Left hindlimb (tissue), 1 donor: ENCODE results near the gene KCNIP4.

Experiments
- DNase-seq: peaks from one replicate; pipeline ENCODE4 v3.0.0-alpha.2; 2018

The KCNIP4 gene

GRCh38 chr4:20901851-20902250, 1046.7 kb downstream of the KCNIP4 start:
- DNase-seq: no peak

- no peak for DNase-seq
Measured at GRCh38 chr4:20899591-20899990, 1049.0 kb downstream of the KCNIP4 start.

DNA sequence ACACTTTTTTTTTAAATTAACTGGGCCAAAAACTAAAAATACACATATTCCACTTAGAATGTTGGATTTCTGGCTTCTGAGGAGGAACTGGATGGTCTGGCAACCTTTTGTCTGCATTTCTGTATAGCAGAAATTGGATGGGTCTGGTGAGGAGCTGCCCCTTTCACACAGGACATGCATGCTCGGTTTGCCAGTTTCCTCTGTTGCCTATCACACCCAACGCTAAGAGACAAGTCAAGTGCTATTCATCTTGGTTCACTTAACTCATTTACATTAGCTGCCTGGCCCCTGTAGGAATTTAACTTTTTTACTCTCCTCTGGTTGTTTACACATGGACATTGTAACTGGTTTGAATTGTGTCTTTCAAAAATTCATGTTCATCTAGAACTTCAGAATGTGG, 1052.6 kb downstream of the KCNIP4 start:
- no peak for DNase-seq

DNA sequence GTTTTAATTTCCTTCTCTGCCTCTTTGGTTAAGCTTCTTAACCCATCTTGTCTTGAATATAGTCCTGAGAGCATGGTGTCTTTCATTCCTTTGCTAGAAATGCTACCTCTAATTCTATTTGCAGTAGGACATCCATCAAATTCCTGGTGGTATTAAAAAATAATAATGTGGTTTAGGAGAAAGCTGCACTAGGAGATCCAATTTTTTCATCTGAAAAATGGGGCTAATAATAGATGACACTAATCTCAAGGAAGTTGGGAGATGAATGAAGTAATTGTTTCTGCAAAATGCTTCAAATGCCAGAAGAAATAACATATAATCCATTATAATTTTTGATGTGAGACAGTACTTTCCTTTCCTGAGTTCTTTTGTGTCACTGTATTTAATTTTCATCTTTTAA, 1053.4 kb downstream of the KCNIP4 start:
- no peak for DNase-seq

DNA sequence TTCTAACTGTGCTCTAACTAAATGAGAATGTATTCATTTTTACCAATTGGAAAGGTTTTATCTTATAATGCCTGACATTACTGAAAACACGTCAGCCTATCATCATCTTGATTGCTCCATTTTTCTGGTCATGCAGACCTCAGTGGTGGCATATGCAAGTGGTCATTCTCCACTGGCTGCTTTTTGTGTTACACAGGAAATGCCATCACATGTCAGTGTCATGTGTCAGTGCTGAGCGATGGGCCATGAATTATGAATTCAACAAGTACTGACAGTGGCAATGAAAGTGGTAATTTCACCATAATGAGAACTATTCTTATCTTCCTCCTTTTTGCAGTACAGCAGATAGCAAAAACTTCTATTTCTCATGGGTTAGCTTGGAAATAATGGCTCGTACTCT, 1057.8 kb downstream of the KCNIP4 start:
- no peak for DNase-seq

- DNase-seq: no peak
Measured at GRCh38 chr4:20889901-20890300, 1058.7 kb downstream of the KCNIP4 start.

GRCh38 chr4:20883677-20884076, 1064.9 kb downstream of the KCNIP4 start:
- no peak for DNase-seq

DNA sequence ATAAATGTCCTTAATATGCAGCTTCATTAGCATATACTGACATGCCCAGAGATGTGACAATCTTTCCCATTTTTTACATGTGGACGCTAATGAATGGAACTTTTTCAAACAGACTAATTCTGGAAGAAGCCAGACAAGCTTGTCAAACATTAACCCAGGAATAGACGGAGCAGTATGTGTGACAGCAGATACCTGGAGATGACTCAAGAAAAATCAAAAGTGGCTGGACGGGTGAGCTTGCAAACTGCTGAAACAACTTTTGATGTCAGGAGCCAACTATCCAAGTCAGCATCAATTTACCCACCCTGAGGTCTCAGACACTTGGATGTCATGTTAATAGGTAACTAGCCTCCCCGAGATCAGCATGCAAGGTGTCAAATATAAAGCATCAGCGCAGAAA, 1065.3 kb downstream of the KCNIP4 start:
- no peak for DNase-seq

DNA sequence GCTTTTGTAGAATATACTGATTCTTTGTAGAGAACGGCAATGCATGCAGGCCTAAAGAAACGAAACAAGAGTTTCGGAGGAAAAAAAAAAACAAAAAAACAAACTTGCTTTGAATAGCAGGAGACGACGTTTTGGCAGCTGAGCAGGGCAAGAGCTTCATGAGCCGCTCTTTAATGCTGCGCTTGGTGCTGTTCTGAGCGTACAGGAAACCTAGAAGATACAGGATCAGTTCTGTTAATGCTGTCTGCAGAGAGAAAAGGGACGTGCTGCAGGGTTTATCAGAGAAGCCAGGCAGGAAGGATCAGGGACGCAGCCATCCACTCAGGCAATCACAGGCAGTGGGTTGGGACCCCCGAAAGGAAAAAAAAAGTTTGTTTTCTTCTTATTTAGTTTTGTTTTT, 1066.1 kb downstream of the KCNIP4 start:
- no peak for DNase-seq

- no peak for DNase-seq
Measured at GRCh38 chr4:20881658-20882057, 1066.9 kb downstream of the KCNIP4 start.

GRCh38 chr4:20878806-20879205, 1069.8 kb downstream of the KCNIP4 start:
- DNase-seq: no peak

DNA sequence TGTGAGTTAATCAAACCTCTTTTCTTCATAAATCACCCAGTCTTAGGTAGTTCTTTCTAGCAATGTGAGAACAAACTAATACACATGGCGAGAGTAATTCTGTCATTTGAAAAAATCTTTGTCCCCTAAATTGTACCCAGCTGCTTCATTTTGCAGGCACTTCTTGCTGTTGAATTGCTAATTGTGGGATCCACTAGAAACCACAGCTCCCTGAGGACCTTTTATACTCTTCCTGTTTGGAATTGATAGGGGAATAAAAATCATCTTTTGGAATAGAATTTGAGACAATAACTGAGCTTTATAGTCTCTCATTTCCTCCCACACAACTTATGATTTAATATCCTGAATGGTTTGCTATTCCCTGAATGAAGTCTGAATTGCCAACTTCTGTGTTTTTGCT, 1078.1 kb downstream of the KCNIP4 start:
- DNase-seq: no peak

DNA sequence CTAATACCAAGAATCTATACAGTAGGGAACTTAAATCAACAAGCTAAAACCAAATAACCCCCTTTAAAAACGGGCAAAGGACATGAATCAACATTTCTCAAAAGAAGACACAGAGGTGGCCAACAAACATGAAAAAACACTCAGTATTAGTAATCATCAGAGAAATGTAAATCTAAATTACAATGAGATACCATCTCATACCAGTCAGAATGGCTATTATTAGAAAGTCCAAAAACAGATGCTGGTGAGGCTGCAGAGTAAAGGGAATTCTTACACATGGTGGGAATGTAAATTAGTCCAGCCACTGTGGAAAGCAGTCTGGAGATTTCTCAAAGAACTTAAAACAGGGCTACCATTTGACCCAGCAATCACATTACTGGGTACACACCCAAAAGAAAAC, 1080.5 kb downstream of the KCNIP4 start:
- DNase-seq: no peak

GRCh38 chr4:20860878-20861277, 1087.7 kb downstream of the KCNIP4 start:
- no peak for DNase-seq

DNA sequence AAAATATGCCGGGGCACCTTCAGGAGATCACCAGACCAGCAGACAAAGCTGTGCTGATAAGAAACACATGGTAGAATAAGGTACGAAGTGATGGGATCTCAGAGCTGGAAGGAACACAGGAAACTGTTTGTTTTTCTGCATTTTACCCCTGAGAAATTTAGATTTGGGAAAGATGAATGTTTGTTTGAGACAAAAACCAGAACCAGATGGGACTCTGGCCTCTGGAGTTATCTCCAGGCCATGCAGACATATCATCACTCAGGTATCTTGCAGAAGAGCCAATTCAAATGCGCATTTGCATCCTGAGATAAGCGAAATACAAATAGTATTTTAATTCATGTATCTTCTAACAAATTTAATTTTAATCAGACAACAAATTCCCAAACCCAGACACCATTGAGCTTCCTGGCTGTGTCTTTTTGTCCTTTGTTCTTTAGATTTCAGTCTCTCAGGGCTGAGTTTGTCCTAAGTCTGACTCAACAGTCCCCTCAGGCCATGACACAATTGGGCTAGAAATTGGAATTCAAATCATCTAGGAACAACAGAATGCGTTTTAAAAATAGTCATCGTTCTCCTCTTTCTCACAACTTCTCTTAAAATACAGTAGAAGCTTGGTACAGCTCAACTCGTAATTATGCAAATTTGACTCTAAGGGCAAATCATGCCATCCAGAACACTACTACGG, 1089.3 kb downstream of the KCNIP4 start:
- no peak for DNase-seq

DNA sequence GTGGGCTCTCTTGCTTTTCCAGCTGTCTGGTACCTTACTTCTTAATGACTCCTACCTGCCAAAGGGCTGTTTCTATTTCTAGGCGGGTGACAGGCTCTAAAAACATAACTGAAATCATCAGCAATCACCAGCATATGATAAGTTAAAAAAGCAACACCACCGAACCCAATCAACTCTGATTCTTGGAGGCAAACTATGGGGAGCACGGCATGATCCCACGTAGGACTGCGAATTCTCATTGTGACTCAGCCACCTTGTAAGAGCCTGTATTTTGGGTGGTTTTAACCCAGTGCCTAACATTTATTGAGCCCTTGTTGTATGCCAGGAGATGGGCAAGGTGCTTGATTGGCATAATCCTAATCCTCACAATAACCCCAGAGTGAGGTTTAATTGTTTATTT, 1091.5 kb downstream of the KCNIP4 start:
- no peak for DNase-seq

DNA sequence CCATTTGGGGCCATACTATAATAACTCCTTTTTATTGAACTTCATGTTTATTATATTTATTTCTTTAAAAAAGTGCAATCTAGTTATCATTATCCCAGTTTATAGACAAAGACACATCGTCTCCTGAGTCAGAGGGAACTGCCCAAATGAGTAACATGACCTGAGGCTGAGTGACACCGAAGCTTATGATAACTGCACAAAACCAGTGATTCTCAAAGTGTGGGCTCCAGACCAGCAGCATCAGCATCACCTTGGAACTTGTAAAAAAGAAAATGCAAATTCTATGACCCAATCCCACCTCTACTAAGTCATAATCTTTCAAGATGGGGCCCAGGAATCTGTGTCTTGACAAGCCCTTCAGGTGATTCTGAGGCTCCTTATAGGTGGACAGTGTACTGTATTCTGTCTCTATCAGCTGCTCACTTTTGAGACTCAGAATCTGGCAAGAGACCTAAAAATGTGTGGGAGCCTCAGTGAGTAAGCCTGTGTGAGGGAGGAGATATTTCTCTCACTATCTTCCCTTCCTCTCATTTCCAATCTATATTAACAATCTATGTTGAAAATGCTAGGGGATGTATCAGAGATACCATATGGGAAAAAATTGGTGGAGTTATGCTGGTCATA, 1101.3 kb downstream of the KCNIP4 start:
- DNase-seq: no peak

DNA sequence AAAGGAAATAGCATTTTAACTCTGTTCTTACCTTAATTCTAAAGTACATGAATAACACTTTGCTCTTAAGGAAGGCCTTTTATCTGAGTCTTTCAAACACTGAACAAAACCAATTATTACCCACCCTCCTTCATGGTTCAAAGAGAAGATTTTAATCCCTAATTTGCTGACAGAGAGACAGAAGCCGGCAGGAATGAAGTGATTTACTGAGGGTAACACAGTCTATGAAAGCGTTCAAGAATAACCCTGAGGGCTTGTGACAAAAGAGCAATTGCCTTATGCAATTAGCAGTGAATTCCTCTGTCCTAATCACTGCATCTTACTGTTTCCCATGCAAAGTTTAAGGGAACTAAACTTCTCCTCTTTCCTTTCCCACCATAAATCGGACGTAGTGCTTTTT, 1104.3 kb downstream of the KCNIP4 start:
- no peak for DNase-seq

- no peak for DNase-seq
Measured at GRCh38 chr4:20840648-20841190, 1107.9 kb downstream of the KCNIP4 start.

- no peak for DNase-seq
Measured at GRCh38 chr4:20839957-20840356, 1108.6 kb downstream of the KCNIP4 start.

GRCh38 chr4:20838476-20838875, 1110.1 kb downstream of the KCNIP4 start:
- DNase-seq: no peak

- DNase-seq: no peak
Measured at GRCh38 chr4:20832826-20833225, 1115.7 kb downstream of the KCNIP4 start.

- no peak for DNase-seq
Measured at GRCh38 chr4:20831746-20832145, 1116.8 kb downstream of the KCNIP4 start.

DNA sequence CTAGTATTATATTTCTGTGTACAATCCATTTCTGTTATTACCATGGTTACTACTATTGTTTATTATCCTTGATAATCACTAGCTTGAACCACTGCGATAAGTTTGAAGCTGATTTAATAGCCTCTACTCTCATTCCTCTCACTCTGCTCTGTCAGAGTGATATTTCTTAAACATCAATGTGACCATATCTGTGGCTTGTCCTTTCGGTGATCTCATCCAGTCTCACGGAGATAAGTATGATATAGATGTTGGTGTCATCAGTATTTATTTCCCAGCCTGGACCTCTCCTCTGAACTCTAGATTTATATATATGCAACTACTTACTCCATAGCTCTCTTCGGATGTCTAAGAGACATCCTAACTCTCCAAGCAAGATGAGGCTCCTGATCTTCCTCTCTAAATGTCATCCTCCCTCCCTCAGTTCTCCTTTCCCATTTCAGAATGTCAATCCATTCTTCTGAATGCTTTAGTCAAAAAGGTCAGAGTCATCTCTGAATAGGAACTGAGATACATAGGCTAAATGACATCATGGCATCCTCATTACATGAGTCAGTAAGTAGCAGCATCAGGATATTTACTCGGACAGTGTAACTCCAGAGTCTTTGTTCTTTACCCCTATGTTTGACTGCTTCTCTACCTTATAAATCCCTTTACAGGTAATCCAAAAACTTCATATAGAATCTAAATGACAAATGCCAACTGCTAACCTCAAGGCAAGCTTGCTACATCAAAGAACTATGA, 1118.8 kb downstream of the KCNIP4 start:
- DNase-seq: no peak
